HEK293 (cell line): Measurements from ENCODE around the gene STK24.

ENCODE experiments used
- CTCF ChIA-PET: fragments of 350-600 bp; formaldehyde crosslinking; extraction: SDS; loops from one replicate; lab custom pipeline; 2021; ENCODE audit warnings: antibody characterized with exemption; lab: Yijun Ruan, JAX
- POLR2A ChIA-PET: fragments of 300-600 bp; formaldehyde crosslinking; extraction: SDS; loops from one replicate; lab custom pipeline; 2020; ENCODE audit warnings: antibody characterized with exemption, inconsistent platforms; lab: Yijun Ruan, JAX
- H3K27ac ChIP-seq: fragments of 200-500 bp; sonication (Bioruptor generic); 2 replicates; pipeline ENCODE4 v1.5.1; 2014; ENCODE audit warnings: low read depth, low read length, control low read depth, inconsistent platforms; ENCODE audit errors: extremely low read depth
- H3K36me3 ChIP-seq, 2 experiments: fragments of 200-500 bp in 1 of 2; sonication (Bioruptor generic) in 1 of 2; 1 replicate in 1 of 2; 2 replicates in 1 of 2; pipeline ENCODE4 v1.5.1; 2014 to 2017; ENCODE audit warnings: inconsistent platforms in 2 of 2, low read length in 2 of 2; ENCODE audit not compliant: control insufficient read depth in 2 of 2, insufficient read depth in 1 of 2
- H3K4me1 ChIP-seq: fragments of 200-500 bp; sonication (Bioruptor generic); 2 replicates; pipeline ENCODE4 v1.5.1; 2014; ENCODE audit warnings: mild to moderate bottlenecking, low read length, inconsistent platforms; ENCODE audit not compliant: control insufficient read depth, insufficient read depth
- H3K4me3 ChIP-seq: 2 replicates; pipeline ENCODE4 v1.5.1; 2011; ENCODE audit warnings: low read depth, mild to moderate bottlenecking, control low read depth, low read length, moderate library complexity
- H3K9me3 ChIP-seq: fragments of 200-500 bp; sonication (Bioruptor generic); 2 replicates; pipeline ENCODE4 v1.5.1; 2014; ENCODE audit warnings: low read depth, low read length, inconsistent platforms; ENCODE audit not compliant: control insufficient read depth, insufficient read depth
- ELK4 ChIP-seq: IDR thresholded peaks from 2 replicates; pipeline ENCODE4 v1.6.1; 2011; ENCODE audit warnings: mild to moderate bottlenecking, low read depth, low read length, borderline replicate concordance
- KLF1 ChIP-seq: fragments of 450-650 bp; formaldehyde crosslinking; IDR thresholded peaks from 2 replicates; pipeline ENCODE4 v1.5.1; 2016; ENCODE audit warnings: missing biosample characterization, missing genetic modification characterization
- KLF10 ChIP-seq: fragments of 450-650 bp; IDR thresholded peaks from 2 replicates; pipeline ENCODE4 v1.5.1; 2018; ENCODE audit warnings: missing biosample characterization, mild to moderate bottlenecking, missing genetic modification characterization
- OSR2 ChIP-seq: fragments of 450-650 bp; formaldehyde crosslinking; IDR thresholded peaks from 2 replicates; pipeline ENCODE4 v1.5.1; 2016; ENCODE audit warnings: missing biosample characterization, missing genetic modification characterization
- PRDM1 ChIP-seq: fragments of 450-650 bp; formaldehyde crosslinking; IDR thresholded peaks from 2 replicates; pipeline ENCODE4; 2016; ENCODE audit warnings: missing biosample characterization, missing genetic modification characterization
- REST ChIP-seq: fragments of 450-650 bp; formaldehyde crosslinking; IDR thresholded peaks from 2 replicates; pipeline ENCODE4 v1.5.1; 2016; ENCODE audit warnings: missing biosample characterization, missing genetic modification characterization
- ZFP37 ChIP-seq: fragments of 450-650 bp; formaldehyde crosslinking; IDR thresholded peaks from 2 replicates; pipeline ENCODE4 v1.5.1; 2016; ENCODE audit warnings: missing biosample characterization, missing genetic modification characterization
- ZNF132 ChIP-seq: fragments of 450-650 bp; formaldehyde crosslinking; IDR thresholded peaks from 2 replicates; pipeline ENCODE4 v1.5.1; 2017; ENCODE audit warnings: missing biosample characterization, missing genetic modification characterization, borderline replicate concordance
- ZNF23 ChIP-seq: fragments of 450-650 bp; formaldehyde crosslinking; IDR thresholded peaks from 2 replicates; pipeline ENCODE4 v1.5.1; 2016; ENCODE audit warnings: missing biosample characterization, missing genetic modification characterization, borderline replicate concordance
- ZNF239 ChIP-seq: fragments of 450-650 bp; formaldehyde crosslinking; IDR thresholded peaks from 2 replicates; pipeline ENCODE4 v1.5.1; 2016; ENCODE audit warnings: missing biosample characterization, missing genetic modification characterization
- ZNF26 ChIP-seq: fragments of 450-650 bp; formaldehyde crosslinking; IDR thresholded peaks from 2 replicates; pipeline ENCODE4 v1.5.1; 2016; ENCODE audit warnings: missing biosample characterization, missing genetic modification characterization
- ZNF324 ChIP-seq: fragments of 450-650 bp; formaldehyde crosslinking; IDR thresholded peaks from 2 replicates; pipeline ENCODE4 v1.5.1; 2016; ENCODE audit warnings: missing biosample characterization, missing genetic modification characterization
- ZNF394 ChIP-seq: fragments of 450-650 bp; formaldehyde crosslinking; IDR thresholded peaks from 2 replicates; pipeline ENCODE4 v1.5.1; 2016; ENCODE audit warnings: missing biosample characterization, missing genetic modification characterization, mild to moderate bottlenecking, moderate library complexity, borderline replicate concordance
- ZNF654 ChIP-seq: fragments of 450-650 bp; formaldehyde crosslinking; IDR thresholded peaks from 2 replicates; pipeline ENCODE4 v1.5.1; 2016; ENCODE audit warnings: low read depth, missing biosample characterization, missing genetic modification characterization
- ZNF664 ChIP-seq: fragments of 450-650 bp; formaldehyde crosslinking; IDR thresholded peaks from 2 replicates; pipeline ENCODE4 v1.5.1; 2016; ENCODE audit warnings: missing biosample characterization, missing genetic modification characterization
- ZNF76 ChIP-seq: fragments of 450-650 bp; formaldehyde crosslinking; IDR thresholded peaks from 2 replicates; pipeline ENCODE4; 2016; ENCODE audit warnings: low read depth, missing biosample characterization, missing genetic modification characterization, borderline replicate concordance

The STK24 gene

GRCh38 chr13:98511435-98511834, 65.5 kb downstream of the STK24 start:
- H3K27ac ChIP-seq, result no peak overlapping the region
- no peaks in the 10 kb centered on the region for H3K9me3 ChIP-seq
- peaks cover 28% of the 10 kb centered on the region for H3K4me1 ChIP-seq
- POLR2A ChIA-PET, result no interaction called here
- TF ChIP-seq KLF10 (tag by site-specific recombination) (no peak), ZNF324 (tag by site-specific recombination) (no peak), ZNF654 (tag by site-specific recombination) (no peak), ZNF26 (tag by site-specific recombination) (no peak), PRDM1 (tag by site-specific recombination) (no peak), ELK4 (no peak), REST (tag by site-specific recombination) (no peak), ZNF76 (tag by site-specific recombination) (no peak), ZNF23 (tag by site-specific recombination) (no peak), ZNF664 (tag by site-specific recombination) (no peak)
- H3K4me3 ChIP-seq, result no peak overlapping the region
- CTCF ChIA-PET, result no interaction called here
- peaks cover 0 to 9% of the 10 kb centered on the region in 2 experiments; a peak in 1 of 3 replicates for H3K36me3 ChIP-seq

- Histone ChIP-seq H3K4me3 (no peak overlapping the region), H3K36me3 (peaks cover 0 to 6% of the 10 kb centered on the region in 2 experiments; a peak in 1 of 3 replicates), H3K9me3 (no peaks in the 10 kb centered on the region), H3K4me1 (peaks cover 32% of the 10 kb centered on the region), H3K27ac (no peak overlapping the region)
- TF ChIP-seq ZFP37 (tag by site-specific recombination), result no peak
- TF ChIP-seq KLF1 (tag by site-specific recombination), result no peak
- no peak for TF ChIP-seq ZNF664 (tag by site-specific recombination)
- TF ChIP-seq ZNF239 (tag by site-specific recombination), result no peak
- TF ChIP-seq ZNF132, result no peak
- no peak for TF ChIP-seq ZNF394 (tag by site-specific recombination)
- no peak for TF ChIP-seq OSR2 (tag by site-specific recombination)
- ChIA-PET CTCF (no interaction called here), POLR2A (no interaction called here)
Measured at GRCh38 chr13:98510156-98510509, 66.8 kb downstream of the STK24 start.
